Measurements from ENCODE around the gene PNMA8C.

Gene PNMA8C

DNA sequence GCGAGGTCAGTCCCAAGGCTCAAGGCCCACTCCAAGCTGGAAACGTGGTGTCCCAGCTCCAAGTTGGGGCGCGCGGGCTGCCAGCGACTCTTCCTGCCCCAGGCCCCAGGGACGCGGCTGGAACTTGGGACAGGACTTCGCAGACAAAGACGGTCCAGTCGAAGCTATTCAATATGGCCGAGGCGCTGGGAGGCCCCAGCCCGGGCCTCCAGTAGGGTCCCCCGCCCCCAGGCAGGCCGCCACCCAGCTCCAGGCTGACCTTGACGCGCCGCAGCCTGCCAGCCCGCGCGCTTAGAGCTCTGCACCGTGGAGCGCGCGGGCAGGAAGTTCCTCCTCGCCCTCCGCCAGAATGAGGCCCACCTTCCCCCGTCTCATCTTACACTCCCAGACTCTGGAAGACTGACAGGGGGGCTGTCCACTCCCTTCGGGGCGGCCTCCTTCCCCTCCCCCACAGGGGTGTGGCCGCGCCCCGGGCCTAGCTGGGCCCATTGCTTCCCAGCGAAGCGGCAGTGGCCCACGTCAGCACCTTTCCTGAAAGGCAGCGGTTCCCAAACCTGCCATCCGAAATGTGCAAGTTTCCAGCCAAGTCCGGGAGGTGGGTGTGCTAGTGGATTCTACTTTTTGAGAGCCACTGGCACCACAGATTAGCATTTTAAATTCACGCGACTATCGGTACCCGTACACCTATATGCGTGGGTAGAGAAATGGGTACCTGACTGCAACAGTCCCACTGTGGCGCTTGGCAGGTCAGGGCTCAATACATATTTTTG lies 15.3 kb downstream of the PNMA8C start, which contains the start of gene CCDC8:
TSS of gene CCDC8 (minus strand) at position 303 of the 770 bp plus-strand sequence. CDS start 754 bp downstream, outside the sequence.
- Mint-ChIP-seq H3K27me3 (peaks cover 49 to 92% of the 10 kb centered on the region in 2 donors), H3K27ac (no peak within 1 kb of the TSS), H3K4me1 (ENCODE audit: low read depth in 2 of 2) (peaks cover 4 to 11% of the 10 kb centered on the region in 2 donors), H3K4me3 (no peak within 1 kb of the TSS), H3K9me3 (no peaks in the 10 kb centered on the region), H3K36me3 (ENCODE audit: insufficient read depth) (no peaks in the 10 kb centered on the region)
- ATAC-seq (replicated peaks) (no peak), DNase-seq (no peak)

DNA sequence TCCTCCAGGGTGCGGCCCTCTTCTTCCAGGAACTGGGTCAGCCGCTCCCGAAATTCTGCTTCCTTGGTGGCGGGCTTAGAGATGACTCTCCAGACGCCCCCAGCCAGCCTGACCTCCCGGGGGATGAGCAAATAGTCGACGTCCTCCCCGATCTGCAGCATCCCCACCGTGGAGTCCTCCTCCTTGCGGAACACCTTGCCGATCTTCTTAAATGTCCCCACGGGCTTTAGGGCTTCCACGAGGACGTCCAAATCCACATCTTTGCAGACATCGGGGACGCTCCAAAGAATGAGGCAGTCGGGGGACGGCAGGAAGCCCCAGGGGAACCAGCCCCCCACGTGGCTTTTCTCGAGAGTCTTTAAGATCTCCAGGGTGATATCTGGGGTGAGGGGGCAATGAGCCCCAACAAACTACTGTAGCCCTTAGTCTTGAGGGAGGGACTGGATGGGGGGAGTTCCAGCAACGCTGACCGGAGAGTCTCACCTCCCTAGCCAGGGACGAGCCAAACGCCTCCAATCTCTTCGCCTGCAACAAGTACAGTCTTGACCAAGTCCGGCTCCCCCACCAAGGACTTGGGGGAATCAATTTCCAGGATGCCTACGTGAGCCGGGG lies 16.0 kb downstream of the PNMA8C start:
- H3K4me3 Mint-ChIP-seq, result no peak overlapping the region
- peaks cover 4 to 14% of the 10 kb centered on the region in 2 donors for H3K4me1 Mint-ChIP-seq (ENCODE audit: low read depth in 2 of 2)
- DNase-seq (no peak), ATAC-seq (replicated peaks) (no peak)
- H3K27ac Mint-ChIP-seq, result no peak overlapping the region
- H3K9me3 Mint-ChIP-seq, result no peaks in the 10 kb centered on the region
- no peaks in the 10 kb centered on the region for H3K36me3 Mint-ChIP-seq (ENCODE audit: insufficient read depth)
- H3K27me3 Mint-ChIP-seq, result peaks cover 56 to 93% of the 10 kb centered on the region in 2 donors

GRCh38 chr19:46411925-46412649 lies 16.6 kb downstream of the PNMA8C start:
- no peak for ATAC-seq (replicated peaks)
- H3K27me3 Mint-ChIP-seq, result peaks cover 63 to 97% of the 10 kb centered on the region in 2 donors
- no peak for DNase-seq
- no peaks in the 10 kb centered on the region for H3K9me3 Mint-ChIP-seq
- H3K36me3 Mint-ChIP-seq (ENCODE audit: insufficient read depth), result no peaks in the 10 kb centered on the region
- no peak overlapping the region for H3K27ac Mint-ChIP-seq
- peaks cover 4 to 14% of the 10 kb centered on the region in 2 donors for H3K4me1 Mint-ChIP-seq (ENCODE audit: low read depth in 2 of 2)
- H3K4me3 Mint-ChIP-seq, result no peak overlapping the region

- ATAC-seq (replicated peaks), result no peak
- Mint-ChIP-seq H3K9me3 (no peaks in the 10 kb centered on the region), H3K27ac (no peak overlapping the region), H3K27me3 (peaks cover 64 to 97% of the 10 kb centered on the region in 2 donors), H3K4me3 (no peak overlapping the region), H3K4me1 (ENCODE audit: low read depth in 2 of 2) (peaks cover 0 to 14% of the 10 kb centered on the region in 2 donors), H3K36me3 (ENCODE audit: insufficient read depth) (no peaks in the 10 kb centered on the region)
- no peak for DNase-seq
Measured at GRCh38 chr19:46411088-46411924, 17.4 kb downstream of the PNMA8C start.

DNA sequence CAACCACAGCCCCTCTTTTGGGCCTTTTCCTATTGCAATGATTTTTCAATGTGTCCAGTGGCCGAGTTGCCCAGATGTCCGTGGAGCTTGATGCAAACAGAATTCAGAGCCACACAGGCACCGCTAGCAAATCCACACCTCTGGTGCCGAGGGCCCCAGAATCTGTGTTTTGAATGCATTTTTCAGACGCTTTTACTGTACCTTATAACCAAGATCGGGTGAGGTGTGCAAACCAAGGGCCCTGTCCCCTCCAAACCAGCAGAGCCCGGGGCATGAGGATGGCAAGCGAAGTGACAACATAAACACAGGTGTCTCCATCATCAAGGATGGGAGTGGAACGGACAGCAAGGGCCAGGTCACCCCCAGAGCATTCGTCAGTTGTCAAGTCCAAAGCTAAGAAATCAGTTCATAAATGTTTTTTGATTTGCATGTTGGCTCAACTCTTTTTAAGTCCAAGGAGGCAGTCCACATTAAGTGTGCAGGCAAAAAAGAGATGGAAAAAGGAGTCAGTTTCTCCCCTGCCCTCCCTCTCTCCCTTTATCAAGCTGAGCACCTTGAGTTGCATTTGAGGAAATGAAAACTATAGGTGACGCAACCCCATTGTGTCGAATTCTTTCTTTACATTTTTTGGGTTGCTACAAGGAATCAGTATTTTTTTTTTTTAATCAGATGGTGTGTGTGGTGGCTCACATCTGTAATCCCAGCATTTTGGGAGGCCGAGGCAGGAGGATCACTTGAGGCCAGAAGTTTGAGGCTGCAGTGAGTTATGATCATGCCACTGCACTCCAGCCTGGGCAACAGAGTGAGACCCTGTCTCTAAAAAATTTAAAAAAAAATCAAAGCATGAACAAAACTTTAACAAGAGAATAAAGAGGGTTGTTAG lies 18.3 kb downstream of the PNMA8C start:
- peaks cover 65 to 97% of the 10 kb centered on the region in 2 donors for H3K27me3 Mint-ChIP-seq
- ATAC-seq (replicated peaks) (no peak), DNase-seq (no peak)
- H3K9me3 Mint-ChIP-seq, result no peaks in the 10 kb centered on the region
- no peak overlapping the region for H3K27ac Mint-ChIP-seq
- no peak overlapping the region for H3K4me3 Mint-ChIP-seq
- H3K4me1 Mint-ChIP-seq (ENCODE audit: low read depth in 2 of 2), result peaks cover 0 to 10% of the 10 kb centered on the region in 2 donors
- H3K36me3 Mint-ChIP-seq (ENCODE audit: insufficient read depth), result no peaks in the 10 kb centered on the region

- no peak for DNase-seq
- Mint-ChIP-seq H3K4me3 (no peak overlapping the region), H3K27ac (no peak overlapping the region), H3K27me3 (peaks cover 71 to 94% of the 10 kb centered on the region in 2 donors), H3K36me3 (ENCODE audit: insufficient read depth) (peaks cover 1% of the 10 kb centered on the region), H3K4me1 (ENCODE audit: low read depth in 2 of 2) (peaks cover 6 to 17% of the 10 kb centered on the region in 2 donors), H3K9me3 (no peaks in the 10 kb centered on the region)
- ATAC-seq (replicated peaks), result no peak
Measured at GRCh38 chr19:46409191-46409590, 19.5 kb downstream of the PNMA8C start.

DNA sequence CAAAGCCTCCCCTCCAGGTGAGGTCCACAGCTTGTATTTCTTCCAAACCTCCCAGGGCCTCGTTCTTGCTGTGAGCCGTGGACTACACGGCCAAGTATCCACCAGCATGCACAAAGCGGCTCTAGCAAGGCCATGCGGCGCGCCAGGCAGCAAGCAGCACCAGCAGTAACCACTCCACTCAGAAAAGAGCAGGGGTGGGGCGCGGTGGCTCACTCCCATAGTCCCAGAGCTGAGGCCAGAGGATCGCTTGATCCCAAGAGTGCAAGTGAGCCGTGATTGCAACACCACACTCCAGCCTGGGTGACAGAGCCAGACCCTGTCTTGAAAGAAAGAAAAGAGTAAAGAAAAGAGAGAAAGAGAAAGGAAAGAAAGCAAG lies 20.1 kb downstream of the PNMA8C start:
- Mint-ChIP-seq H3K27ac (no peak overlapping the region), H3K9me3 (no peaks in the 10 kb centered on the region), H3K27me3 (peaks cover 76 to 94% of the 10 kb centered on the region in 2 donors), H3K36me3 (ENCODE audit: insufficient read depth) (peaks cover 3% of the 10 kb centered on the region), H3K4me3 (no peak overlapping the region), H3K4me1 (ENCODE audit: low read depth in 2 of 2) (peaks cover 11 to 22% of the 10 kb centered on the region in 2 donors)
- ATAC-seq (replicated peaks) (no peak), DNase-seq (no peak)

DNA sequence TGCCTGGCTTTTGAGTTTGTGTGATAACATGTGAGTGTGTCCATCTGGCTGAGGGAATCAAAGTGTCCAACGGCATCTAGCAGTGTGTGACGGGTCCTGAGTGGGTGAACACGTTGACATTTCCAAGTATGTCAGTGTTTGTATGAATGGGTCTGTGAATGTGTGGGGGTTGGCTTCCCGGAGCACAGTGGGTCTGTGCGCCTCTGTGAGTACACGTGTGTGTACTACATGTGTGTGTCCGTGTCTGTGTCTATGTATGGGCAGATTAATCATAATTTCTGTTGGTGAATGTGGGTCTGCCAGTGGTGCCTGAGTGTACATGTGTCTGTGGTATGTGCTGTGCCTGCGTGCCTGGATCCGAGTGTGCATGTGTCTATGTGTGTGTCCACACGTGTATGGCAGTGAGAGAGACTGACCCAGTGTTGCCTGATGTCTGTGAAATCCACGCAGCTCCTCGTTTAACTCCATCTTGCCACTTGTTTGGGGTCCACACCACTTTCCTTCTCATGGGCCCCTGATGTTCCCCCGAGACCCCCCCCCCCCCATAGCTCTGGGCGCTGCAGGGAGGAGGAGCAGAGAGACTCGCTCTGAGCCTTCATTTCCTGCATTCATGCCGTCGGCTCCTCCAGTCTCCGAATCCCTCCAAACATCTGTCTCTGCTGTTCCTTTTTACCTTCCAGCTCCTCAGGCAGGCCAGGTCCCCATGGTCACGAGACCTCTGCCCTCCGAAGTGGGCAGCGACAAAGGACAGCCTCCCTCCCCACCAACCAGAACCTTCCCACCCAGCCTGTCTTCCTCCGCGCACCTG lies 20.7 kb downstream of the PNMA8C start:
- Mint-ChIP-seq H3K9me3 (no peaks in the 10 kb centered on the region), H3K4me3 (no peak overlapping the region), H3K36me3 (ENCODE audit: insufficient read depth) (peaks cover 3% of the 10 kb centered on the region), H3K4me1 (ENCODE audit: low read depth in 2 of 2) (peaks cover 13 to 23% of the 10 kb centered on the region in 2 donors), H3K27ac (no peak overlapping the region), H3K27me3 (peaks cover 78 to 94% of the 10 kb centered on the region in 2 donors)
- no peak for ATAC-seq (replicated peaks)
- no peak for DNase-seq

GRCh38 chr19:46406976-46407375 lies 21.8 kb downstream of the PNMA8C start:
- Mint-ChIP-seq H3K27me3 (peaks cover 77 to 94% of the 10 kb centered on the region in 2 donors), H3K9me3 (no peaks in the 10 kb centered on the region), H3K27ac (no peak overlapping the region), H3K4me1 (ENCODE audit: low read depth in 2 of 2) (peaks cover 13 to 22% of the 10 kb centered on the region in 2 donors), H3K4me3 (no peak overlapping the region), H3K36me3 (ENCODE audit: insufficient read depth) (peaks cover 3% of the 10 kb centered on the region)
- DNase-seq (no peak), ATAC-seq (replicated peaks) (no peak)

GRCh38 chr19:46404753-46405468 lies 23.8 kb downstream of the PNMA8C start:
- ATAC-seq (replicated peaks) (peak; percentile 32), DNase-seq (no peak)
- no peaks in the 10 kb centered on the region for H3K9me3 Mint-ChIP-seq
- peak overlapping the region; percentile 81 to 83 for H3K4me3 Mint-ChIP-seq
- peaks cover 68 to 89% of the 10 kb centered on the region in 2 donors for H3K27me3 Mint-ChIP-seq
- peaks cover 13 to 22% of the 10 kb centered on the region in 2 donors for H3K4me1 Mint-ChIP-seq (ENCODE audit: low read depth in 2 of 2)
- peak overlapping the region in 1 of 2 donors; percentile 44 for H3K27ac Mint-ChIP-seq
- H3K36me3 Mint-ChIP-seq (ENCODE audit: insufficient read depth), result peaks cover 3% of the 10 kb centered on the region

GRCh38 chr19:46404055-46404752 lies 24.5 kb downstream of the PNMA8C start:
- DNase-seq (no peak), ATAC-seq (replicated peaks) (peak; percentile 43)
- Mint-ChIP-seq H3K27ac (peak overlapping the region; percentile 21 to 44), H3K36me3 (ENCODE audit: insufficient read depth) (peaks cover 3% of the 10 kb centered on the region), H3K9me3 (no peaks in the 10 kb centered on the region), H3K4me3 (peak overlapping the region; percentile 81 to 83), H3K4me1 (ENCODE audit: low read depth in 2 of 2) (peaks cover 13 to 22% of the 10 kb centered on the region in 2 donors), H3K27me3 (peaks cover 67 to 89% of the 10 kb centered on the region in 2 donors)
